ENCODE measurements around the gene TLE5. TPM values are rescaled to one million over a fixed set of nuclear protein-coding genes. Genes with fewer than 3 reads are reported as not detected.
"Not testable (repeated sequence)": the region's sequence is repeated elsewhere in the genome, so short reads cannot be mapped to it uniquely, and the experiment has no call there.

Gene TLE5
- total RNA-seq, 1 donor = 551 TPM

- Histone ChIP-seq H3K27me3 (ENCODE audit: insufficient read depth, low read length) (peaks cover 6% of the 10 kb centered on the region), H3K9me3 (ENCODE audit: low read depth, low read length) (no peaks in the 10 kb centered on the region), H3K4me1 (ENCODE audit: insufficient read depth, low read length) (peaks cover 11% of the 10 kb centered on the region), H3K4me3 (ENCODE audit: low read length) (no peak overlapping the region)
Observed at GRCh38 chr19:3045885-3046697, 16.2 kb downstream of the TLE5 start.

- Histone ChIP-seq H3K4me1 (ENCODE audit: insufficient read depth, low read length) (peaks cover 11% of the 10 kb centered on the region), H3K4me3 (ENCODE audit: low read length) (no peak overlapping the region), H3K9me3 (ENCODE audit: low read depth, low read length) (no peaks in the 10 kb centered on the region), H3K27me3 (ENCODE audit: insufficient read depth, low read length) (peaks cover 6% of the 10 kb centered on the region)
Observed at GRCh38 chr19:3045191-3045590, 17.1 kb downstream of the TLE5 start.

GRCh38 chr19:3042621-3043267, 19.6 kb downstream of the TLE5 start:
- Histone ChIP-seq H3K27me3 (ENCODE audit: insufficient read depth, low read length) (peaks cover 3% of the 10 kb centered on the region), H3K4me3 (ENCODE audit: low read length) (no peak overlapping the region), H3K9me3 (ENCODE audit: low read depth, low read length) (no peaks in the 10 kb centered on the region), H3K4me1 (ENCODE audit: insufficient read depth, low read length) (peaks cover 5% of the 10 kb centered on the region)

GRCh38 chr19:3041761-3042620, 20.3 kb downstream of the TLE5 start:
- Histone ChIP-seq H3K9me3 (ENCODE audit: low read depth, low read length) (no peaks in the 10 kb centered on the region), H3K4me1 (ENCODE audit: insufficient read depth, low read length) (no peaks in the 10 kb centered on the region), H3K4me3 (ENCODE audit: low read length) (no peak overlapping the region), H3K27me3 (ENCODE audit: insufficient read depth, low read length) (peaks cover 3% of the 10 kb centered on the region)

GRCh38 chr19:3041327-3041726, 21.0 kb downstream of the TLE5 start:
- Histone ChIP-seq H3K4me1 (ENCODE audit: insufficient read depth, low read length) (peaks cover 4% of the 10 kb centered on the region), H3K9me3 (ENCODE audit: low read depth, low read length) (no peaks in the 10 kb centered on the region), H3K4me3 (ENCODE audit: low read length) (no peak overlapping the region), H3K27me3 (ENCODE audit: insufficient read depth, low read length) (peaks cover 3% of the 10 kb centered on the region)

GRCh38 chr19:3039641-3040077, 22.6 kb downstream of the TLE5 start:
- H3K4me3 ChIP-seq (ENCODE audit: low read length) = no peak overlapping the region
- H3K9me3 ChIP-seq (ENCODE audit: low read depth, low read length) = no peaks in the 10 kb centered on the region
- peaks cover 12% of the 10 kb centered on the region for H3K4me1 ChIP-seq (ENCODE audit: insufficient read depth, low read length)
- H3K27me3 ChIP-seq (ENCODE audit: insufficient read depth, low read length) = peaks cover 3% of the 10 kb centered on the region

GRCh38 chr19:3039125-3039524, 23.2 kb downstream of the TLE5 start:
- no peak overlapping the region for H3K4me3 ChIP-seq (ENCODE audit: low read length)
- H3K4me1 ChIP-seq (ENCODE audit: insufficient read depth, low read length) = peaks cover 14% of the 10 kb centered on the region
- H3K9me3 ChIP-seq (ENCODE audit: low read depth, low read length) = no peaks in the 10 kb centered on the region
- peaks cover 3% of the 10 kb centered on the region for H3K27me3 ChIP-seq (ENCODE audit: insufficient read depth, low read length)

GRCh38 chr19:3038214-3038613, 24.1 kb downstream of the TLE5 start:
- Histone ChIP-seq H3K4me1 (ENCODE audit: insufficient read depth, low read length) (peaks cover 14% of the 10 kb centered on the region), H3K27me3 (ENCODE audit: insufficient read depth, low read length) (peaks cover 3% of the 10 kb centered on the region), H3K4me3 (ENCODE audit: low read length) (no peak overlapping the region), H3K9me3 (ENCODE audit: low read depth, low read length) (no peaks in the 10 kb centered on the region)

- not testable (repeated sequence) for H3K4me3 ChIP-seq (ENCODE audit: low read length)
Observed at GRCh38 chr19:3036977-3037544, 25.2 kb downstream of the TLE5 start.

GRCh38 chr19:3036119-3036976, 25.9 kb downstream of the TLE5 start:
- peaks cover 14% of the 10 kb centered on the region for H3K4me1 ChIP-seq (ENCODE audit: insufficient read depth, low read length)
- H3K9me3 ChIP-seq (ENCODE audit: low read depth, low read length) = no peaks in the 10 kb centered on the region
- H3K27me3 ChIP-seq (ENCODE audit: insufficient read depth, low read length) = no peaks in the 10 kb centered on the region
- H3K4me3 ChIP-seq (ENCODE audit: low read length) = peak overlapping the region; percentile 49

More at GRCh38 chr19:3036977-3037544, 25.2 kb downstream of the TLE5 start:
- H3K4me1 ChIP-seq (ENCODE audit: insufficient read depth, low read length) = peaks cover 14% of the 10 kb centered on the region
- not testable (repeated sequence) for H3K9me3 ChIP-seq (ENCODE audit: low read depth, low read length); H3K27me3 ChIP-seq (ENCODE audit: insufficient read depth, low read length)

- Histone ChIP-seq H3K27me3 (ENCODE audit: insufficient read depth, low read length) (peaks cover 3% of the 10 kb centered on the region), H3K4me3 (ENCODE audit: low read length) (peak overlapping the region; percentile 49), H3K4me1 (ENCODE audit: insufficient read depth, low read length) (peaks cover 14% of the 10 kb centered on the region), H3K9me3 (ENCODE audit: low read depth, low read length) (no peaks in the 10 kb centered on the region)
Observed at GRCh38 chr19:3035542-3036118, 26.7 kb downstream of the TLE5 start.

GRCh38 chr19:3034656-3035541, 27.4 kb downstream of the TLE5 start:
- peak overlapping the region; percentile 49 for H3K4me3 ChIP-seq (ENCODE audit: low read length)
- peaks cover 14% of the 10 kb centered on the region for H3K4me1 ChIP-seq (ENCODE audit: insufficient read depth, low read length)

GRCh38 chr19:3034406-3034655, 28.0 kb downstream of the TLE5 start:
- H3K27me3 ChIP-seq (ENCODE audit: insufficient read depth, low read length) = peaks cover 13% of the 10 kb centered on the region
- peaks cover 14% of the 10 kb centered on the region for H3K4me1 ChIP-seq (ENCODE audit: insufficient read depth, low read length)
- H3K4me3 ChIP-seq (ENCODE audit: low read length) = no peak overlapping the region
- no peaks in the 10 kb centered on the region for H3K9me3 ChIP-seq (ENCODE audit: low read depth, low read length)

More at GRCh38 chr19:3034656-3035541, 27.4 kb downstream of the TLE5 start:
- H3K9me3 ChIP-seq (ENCODE audit: low read depth, low read length) = no peaks in the 10 kb centered on the region
- H3K27me3 ChIP-seq (ENCODE audit: insufficient read depth, low read length) = peaks cover 8% of the 10 kb centered on the region

All from mononuclear cell (primary cell).